Measurements from ENCODE around the gene DUSP2. TPM values are rescaled to one million over a fixed set of nuclear protein-coding genes. Genes with fewer than 3 reads are reported as not detected.

DUSP2 gene
- total RNA-seq, 1 donor from 2014 or later, result 445 TPM

GRCh38 chr2:96156926-96157648, 11.8 kb upstream of the DUSP2 start:
- H3K27ac Mint-ChIP-seq, result peak overlapping the region; percentile 92
- no peaks in the 10 kb centered on the region for H3K27me3 Mint-ChIP-seq
- H3K4me1 Mint-ChIP-seq, result peaks cover 61% of the 10 kb centered on the region
- DNase-seq, result peak; percentile 65
- peak overlapping the region; percentile 70 for H3K4me3 Mint-ChIP-seq
- peaks cover 3% of the 10 kb centered on the region for H3K9me3 Mint-ChIP-seq
- peaks cover 3% of the 10 kb centered on the region for H3K36me3 Mint-ChIP-seq (ENCODE audit: low read depth)
- intact Hi-C loops (cut with micrococcal nuclease), result loop anchor here (1.0 kb wide), 2 partner anchors 11 to 17 kb away; no protein-coding TSS in a partner anchor

GRCh38 chr2:96156011-96156820, 11.0 kb upstream of the DUSP2 start:
- H3K9me3 Mint-ChIP-seq, result peaks cover 3% of the 10 kb centered on the region
- no peaks in the 10 kb centered on the region for H3K27me3 Mint-ChIP-seq
- peak overlapping the region; percentile 70 for H3K4me3 Mint-ChIP-seq
- H3K4me1 Mint-ChIP-seq, result peaks cover 63% of the 10 kb centered on the region
- H3K36me3 Mint-ChIP-seq (ENCODE audit: low read depth), result peaks cover 3% of the 10 kb centered on the region
- H3K27ac Mint-ChIP-seq, result peak overlapping the region; percentile 92
- DNase-seq, result peak; percentile 82
- intact Hi-C loops (cut with micrococcal nuclease), result no loop called here

GRCh38 chr2:96154506-96155380, 9.5 kb upstream of the DUSP2 start:
- H3K36me3 Mint-ChIP-seq (ENCODE audit: low read depth), result peaks cover under 1% of the 10 kb centered on the region
- H3K4me1 Mint-ChIP-seq, result peaks cover 66% of the 10 kb centered on the region
- peak overlapping the region; percentile 63 for H3K27ac Mint-ChIP-seq
- H3K9me3 Mint-ChIP-seq, result peaks cover under 1% of the 10 kb centered on the region
- no peak for DNase-seq
- intact Hi-C loops (cut with micrococcal nuclease), result no loop called here
- H3K27me3 Mint-ChIP-seq, result no peaks in the 10 kb centered on the region
- H3K4me3 Mint-ChIP-seq, result no peak overlapping the region

- Mint-ChIP-seq H3K27ac (no peak overlapping the region), H3K4me1 (peaks cover 63% of the 10 kb centered on the region), H3K4me3 (no peak overlapping the region), H3K9me3 (no peaks in the 10 kb centered on the region), H3K27me3 (no peaks in the 10 kb centered on the region), H3K36me3 (ENCODE audit: low read depth) (no peaks in the 10 kb centered on the region)
- no peak for DNase-seq
- intact Hi-C loops (cut with micrococcal nuclease), result no loop called here
These were observed 8.8 kb upstream of the DUSP2 start for GRCh38 chr2:96153991-96154431.

GRCh38 chr2:96153291-96153713, 8.1 kb upstream of the DUSP2 start:
- no peaks in the 10 kb centered on the region for H3K36me3 Mint-ChIP-seq (ENCODE audit: low read depth)
- H3K4me3 Mint-ChIP-seq, result no peak overlapping the region
- peak overlapping the region; percentile 64 for H3K27ac Mint-ChIP-seq
- peaks cover 66% of the 10 kb centered on the region for H3K4me1 Mint-ChIP-seq
- intact Hi-C loops (cut with micrococcal nuclease), result no loop called here
- no peaks in the 10 kb centered on the region for H3K9me3 Mint-ChIP-seq
- H3K27me3 Mint-ChIP-seq, result no peaks in the 10 kb centered on the region
- no peak for DNase-seq

GRCh38 chr2:96152304-96153161, 7.3 kb upstream of the DUSP2 start:
- Mint-ChIP-seq H3K4me3 (no peak overlapping the region), H3K9me3 (no peaks in the 10 kb centered on the region), H3K36me3 (ENCODE audit: low read depth) (no peaks in the 10 kb centered on the region), H3K27ac (peak overlapping the region; percentile 29), H3K27me3 (no peaks in the 10 kb centered on the region), H3K4me1 (peaks cover 66% of the 10 kb centered on the region)
- peak; percentile 55 for DNase-seq
- intact Hi-C loops (cut with micrococcal nuclease), result no loop called here

- peaks cover 66% of the 10 kb centered on the region for H3K4me1 Mint-ChIP-seq
- peak; percentile 55 for DNase-seq
These were observed 6.5 kb upstream of the DUSP2 start for GRCh38 chr2:96151595-96152303.

GRCh38 chr2:96150791-96151594, 5.8 kb upstream of the DUSP2 start:
- intact Hi-C loops (cut with micrococcal nuclease), result no loop called here
- H3K27me3 Mint-ChIP-seq, result no peaks in the 10 kb centered on the region
- H3K27ac Mint-ChIP-seq, result peak overlapping the region; percentile 58

More at GRCh38 chr2:96151595-96152303, 6.5 kb upstream of the DUSP2 start:
- Mint-ChIP-seq H3K9me3 (no peaks in the 10 kb centered on the region), H3K27ac (peak overlapping the region; percentile 58), H3K4me3 (no peak overlapping the region), H3K36me3 (ENCODE audit: low read depth) (no peaks in the 10 kb centered on the region), H3K27me3 (no peaks in the 10 kb centered on the region)
- intact Hi-C loops (cut with micrococcal nuclease), result no loop called here

GRCh38 chr2:96150007-96150640, 4.9 kb upstream of the DUSP2 start:
- peak; percentile 60 for DNase-seq
- intact Hi-C loops (cut with micrococcal nuclease), result no loop called here
- no peaks in the 10 kb centered on the region for H3K9me3 Mint-ChIP-seq
- H3K27me3 Mint-ChIP-seq, result no peaks in the 10 kb centered on the region
- H3K27ac Mint-ChIP-seq, result peak overlapping the region; percentile 56
- H3K4me1 Mint-ChIP-seq, result peaks cover 63% of the 10 kb centered on the region
- H3K36me3 Mint-ChIP-seq (ENCODE audit: low read depth), result no peaks in the 10 kb centered on the region
- no peak overlapping the region for H3K4me3 Mint-ChIP-seq

More at GRCh38 chr2:96150791-96151594, 5.8 kb upstream of the DUSP2 start:
- Mint-ChIP-seq H3K4me1 (peaks cover 63% of the 10 kb centered on the region), H3K9me3 (no peaks in the 10 kb centered on the region), H3K4me3 (no peak overlapping the region), H3K36me3 (ENCODE audit: low read depth) (no peaks in the 10 kb centered on the region)
- peak; percentile 56 for DNase-seq

GRCh38 chr2:96148410-96149217, 3.4 kb upstream of the DUSP2 start:
- peak; percentile 98 for DNase-seq
- no peaks in the 10 kb centered on the region for H3K9me3 Mint-ChIP-seq
- no peaks in the 10 kb centered on the region for H3K27me3 Mint-ChIP-seq
- intact Hi-C loops (cut with micrococcal nuclease), result loop anchor here (5.0 kb wide), 2 partner anchors 174 to 379 kb away; no protein-coding TSS in a partner anchor
- H3K4me1 Mint-ChIP-seq, result peaks cover 59% of the 10 kb centered on the region
- H3K36me3 Mint-ChIP-seq (ENCODE audit: low read depth), result peaks cover 11% of the 10 kb centered on the region
- peak overlapping the region; percentile 95 for H3K27ac Mint-ChIP-seq
- H3K4me3 Mint-ChIP-seq, result peak overlapping the region; percentile 98
